NCI-H2107 (cell line): ENCODE measurements around the gene HRNR.
"Not testable (repeated sequence)": the region's sequence is repeated elsewhere in the genome, so short reads cannot be mapped to it uniquely, and the experiment has no call there.

Experiments used
- DNase-seq: peaks from one replicate; lab custom pipeline; 2025; lab: John Stamatoyannopoulos, UW

Gene HRNR

GRCh38 chr1:152224093-152224492, at the start of gene HRNR:
HRNR (minus strand) TSS chr1:152224193; CDS start chr1:152223253, 940 bp downstream.
- DNase-seq, result no peak

GRCh38 chr1:152256394-152256793, 32.4 kb upstream of the HRNR start:
- not testable (repeated sequence) for DNase-seq

GRCh38 chr1:152252157-152252556, 28.2 kb upstream of the HRNR start:
- no peak for DNase-seq

- DNase-seq, result no peak
Observed at GRCh38 chr1:152251391-152251790, 27.4 kb upstream of the HRNR start.

GRCh38 chr1:152247316-152247715, 23.3 kb upstream of the HRNR start:
- no peak for DNase-seq

GRCh38 chr1:152244576-152245273, 20.7 kb upstream of the HRNR start:
- no peak for DNase-seq

- DNase-seq, result no peak
Observed at GRCh38 chr1:152237093-152237492, 13.1 kb upstream of the HRNR start.

GRCh38 chr1:152228831-152229230, 4.8 kb upstream of the HRNR start:
- DNase-seq, result no peak

GRCh38 chr1:152227310-152227928, 3.4 kb upstream of the HRNR start:
- no peak for DNase-seq

- DNase-seq, result no peak
Observed at GRCh38 chr1:152225678-152226077, 1.7 kb upstream of the HRNR start.

- DNase-seq, result no peak
Observed at GRCh38 chr1:152220166-152221163, 3.5 kb downstream of the HRNR start.

GRCh38 chr1:152219438-152219837, 4.6 kb downstream of the HRNR start:
- not testable (repeated sequence) for DNase-seq

GRCh38 chr1:152218762-152219436, 5.1 kb downstream of the HRNR start:
- DNase-seq, result no peak

- DNase-seq, result not testable (repeated sequence)
Observed at GRCh38 chr1:152215604-152216003, 8.4 kb downstream of the HRNR start.

- not testable (repeated sequence) for DNase-seq
Observed at GRCh38 chr1:152214911-152215310, 9.1 kb downstream of the HRNR start.

- no peak for DNase-seq
Observed at GRCh38 chr1:152198982-152199381, 25.0 kb downstream of the HRNR start.

- no peak for DNase-seq
Observed at GRCh38 chr1:152197361-152197941, 26.5 kb downstream of the HRNR start.

- no peak for DNase-seq
Observed at GRCh38 chr1:152191711-152192110, 32.3 kb downstream of the HRNR start.

- no peak for DNase-seq
Observed at GRCh38 chr1:152191260-152191659, 32.7 kb downstream of the HRNR start.

- DNase-seq, result no peak
Observed at GRCh38 chr1:152190589-152190988, 33.4 kb downstream of the HRNR start.

GRCh38 chr1:152189657-152190442, 34.1 kb downstream of the HRNR start:
- DNase-seq, result no peak
